H1 (cell line): ENCODE results near the gene SH3PXD2A.

Source experiments
- BCL11A ChIP-seq, 2 experiments: IDR thresholded peaks; one replicate each; pipeline ENCODE4 v1.6.1; 2011; ENCODE audit warnings: low read depth in 2 of 2, low read length in 2 of 2, mild to moderate bottlenecking in 2 of 2
- CHD2 ChIP-seq: IDR thresholded peaks from 2 replicates; pipeline ENCODE4 v1.6.1; 2012; ENCODE audit warnings: low read length, improper control_type of control experiment
- EP300 ChIP-seq, 2 experiments: IDR thresholded peaks; 1 replicate in 1 of 2; 2 replicates in 1 of 2; pipeline ENCODE4 v1.6.1; 2011 to 2012; ENCODE audit warnings: low read depth in 2 of 2, low read length in 2 of 2, mild to moderate bottlenecking in 2 of 2, borderline replicate concordance in 1 of 2, inconsistent platforms in 1 of 2, moderate library complexity in 1 of 2
- PHF8 ChIP-seq: fragments of 200-600 bp; sonication (generic); conservative IDR thresholded peaks from 2 replicates; pipeline ENCODE4 v1.7.1; 2012; ENCODE audit warnings: low read depth, mild to moderate bottlenecking, inconsistent platforms, low read length, moderate library complexity
- POLR2A ChIP-seq, 2 experiments: IDR thresholded peaks; 1 replicate in 1 of 2; 2 replicates in 1 of 2; pipeline ENCODE4 v1.6.1; 2011; ENCODE audit warnings: low read depth in 2 of 2, low read length in 2 of 2, mild to moderate bottlenecking in 2 of 2; ENCODE audit errors: control extremely low read depth in 1 of 2
- RBBP5 ChIP-seq: IDR thresholded peaks from 2 replicates; pipeline ENCODE4 v1.7.1; 2012; ENCODE audit warnings: low read depth, mild to moderate bottlenecking, inconsistent platforms, low read length, moderate library complexity, borderline replicate concordance
- SRF ChIP-seq: IDR thresholded peaks from 2 replicates; pipeline ENCODE4 v1.6.1; 2011; ENCODE audit warnings: mild to moderate bottlenecking, low read depth, low read length, moderate library complexity
- TF ChIP-seq, protein P1 (sequence below), 3 experiments: IDR thresholded peaks; 1 replicate in 2 of 3; 2 replicates in 1 of 3; pipeline versions ENCODE4 v1.5.1 to v1.6.1; 2011; ENCODE audit warnings: low read length in 3 of 3, mild to moderate bottlenecking in 3 of 3, inconsistent platforms in 2 of 3, low read depth in 1 of 3, moderate library complexity in 1 of 3; ENCODE audit not compliant: insufficient read depth in 1 of 3; ENCODE audit errors: control extremely low read depth in 1 of 3

DNA sequence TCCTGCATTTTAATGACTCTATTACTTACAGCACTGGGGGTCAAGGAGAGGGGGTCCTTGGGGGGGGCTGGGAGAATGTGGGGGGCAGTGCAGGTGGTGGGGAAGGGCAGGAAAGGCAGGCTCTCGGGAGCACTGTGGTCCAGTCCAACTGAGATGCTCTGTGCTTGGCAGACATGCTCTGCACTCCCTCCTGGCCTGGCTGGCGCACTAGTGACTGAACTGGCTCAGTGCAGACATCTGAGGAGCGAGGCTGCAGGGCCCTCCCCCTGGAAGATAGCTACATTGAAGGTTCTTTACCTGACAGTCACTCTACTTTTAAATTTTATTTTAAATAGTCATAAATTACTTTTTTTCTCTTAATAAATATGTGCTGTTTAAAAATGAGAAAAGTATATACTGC, 256.2 kb downstream of the SH3PXD2A start:
- TF ChIP-seq, protein P1, sequence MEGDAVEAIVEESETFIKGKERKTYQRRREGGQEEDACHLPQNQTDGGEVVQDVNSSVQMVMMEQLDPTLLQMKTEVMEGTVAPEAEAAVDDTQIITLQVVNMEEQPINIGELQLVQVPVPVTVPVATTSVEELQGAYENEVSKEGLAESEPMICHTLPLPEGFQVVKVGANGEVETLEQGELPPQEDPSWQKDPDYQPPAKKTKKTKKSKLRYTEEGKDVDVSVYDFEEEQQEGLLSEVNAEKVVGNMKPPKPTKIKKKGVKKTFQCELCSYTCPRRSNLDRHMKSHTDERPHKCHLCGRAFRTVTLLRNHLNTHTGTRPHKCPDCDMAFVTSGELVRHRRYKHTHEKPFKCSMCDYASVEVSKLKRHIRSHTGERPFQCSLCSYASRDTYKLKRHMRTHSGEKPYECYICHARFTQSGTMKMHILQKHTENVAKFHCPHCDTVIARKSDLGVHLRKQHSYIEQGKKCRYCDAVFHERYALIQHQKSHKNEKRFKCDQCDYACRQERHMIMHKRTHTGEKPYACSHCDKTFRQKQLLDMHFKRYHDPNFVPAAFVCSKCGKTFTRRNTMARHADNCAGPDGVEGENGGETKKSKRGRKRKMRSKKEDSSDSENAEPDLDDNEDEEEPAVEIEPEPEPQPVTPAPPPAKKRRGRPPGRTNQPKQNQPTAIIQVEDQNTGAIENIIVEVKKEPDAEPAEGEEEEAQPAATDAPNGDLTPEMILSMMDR (IDR thresholded peaks at IDR 0.05; ENCODE audit: control extremely low read depth in 1 of 3, insufficient read depth in 1 of 3, low read depth in 1 of 3, low read length in 3 of 3): no peak
- TF ChIP-seq POLR2A (IDR thresholded peaks at IDR 0.05; ENCODE audit: control extremely low read depth in 1 of 2, low read depth in 2 of 2, low read length in 2 of 2) (no peak), BCL11A (IDR thresholded peaks at IDR 0.05; ENCODE audit: low read depth in 2 of 2, low read length in 2 of 2) (no peak), SRF (no peak), RBBP5 (no peak), EP300 (IDR thresholded peaks at IDR 0.05; ENCODE audit: borderline replicate concordance in 1 of 2, low read depth in 2 of 2, low read length in 2 of 2) (no peak), PHF8 (no peak), CHD2 (no peak)
